A549 (cell line): Measurements from ENCODE around the gene PRKCD.

Experiments
- CBX8 ChIP-seq: fragments of 200-600 bp; sonication (generic); IDR thresholded peaks from 2 replicates; pipeline ENCODE4 v1.6.1; 2016
- CHD2 ChIP-seq: fragments of 150-350 bp; IDR thresholded peaks from 2 replicates; pipeline ENCODE4 v1.6.1; 2014; ENCODE audit warnings: low read length; ENCODE audit not compliant: partially characterized antibody
- CHD4 ChIP-seq: fragments of 200-600 bp; sonication (generic); IDR thresholded peaks from 2 replicates; pipeline ENCODE4 v1.6.1; 2016; ENCODE audit warnings: antibody characterized with exemption, mild to moderate bottlenecking, borderline replicate concordance
- ELK1 ChIP-seq: fragments of 150-350 bp; IDR thresholded peaks from 2 replicates; pipeline ENCODE4 v1.6.1; 2014; ENCODE audit warnings: low read depth, mild to moderate bottlenecking, low read length
- HDAC2 ChIP-seq: fragments of 200-600 bp; sonication (generic); IDR thresholded peaks from 2 replicates; pipeline ENCODE4 v1.6.1; 2016
- JUN ChIP-seq, 2 experiments: fragments of >200 bp; sonication (Bioruptor Twin); formaldehyde crosslinking; IDR thresholded peaks; 2 replicates in 1 of 2; 3 replicates in 1 of 2; pipeline ENCODE4 v1.6.1; 2016 to 2017
- NFE2L2 ChIP-seq: fragments of 150-350 bp; conservative IDR thresholded peaks from 2 replicates; pipeline ENCODE4 v1.6.1; 2014; ENCODE audit warnings: low read length
- NR3C1 ChIP-seq: fragments of >200 bp; sonication (Bioruptor Twin); formaldehyde crosslinking; IDR thresholded peaks from 3 replicates; pipeline ENCODE4 v1.6.1; 2017
- POLR2A ChIP-seq: IDR thresholded peaks from 2 replicates; pipeline ENCODE4 v1.6.1; 2012; ENCODE audit warnings: mild to moderate bottlenecking, low read length
- RCOR1 ChIP-seq: fragments of 150-350 bp; IDR thresholded peaks from 2 replicates; pipeline ENCODE4 v1.6.1; 2014; ENCODE audit warnings: antibody characterized with exemption, low read length, low read depth
- ZC3H11A ChIP-seq: fragments of 450-650 bp; IDR thresholded peaks from 2 replicates; pipeline ENCODE4 v1.6.1; 2014; ENCODE audit warnings: antibody characterized with exemption, mild to moderate bottlenecking
- TF ChIP-seq, protein P1 (sequence below): fragments of >200 bp; sonication (Bioruptor Twin); formaldehyde crosslinking; IDR thresholded peaks from 3 replicates; pipeline ENCODE4 v1.5.1; 2016

GRCh38 chr3:53169832-53170324 is 8.9 kb downstream of the PRKCD start:
- TF ChIP-seq HDAC2 (no peak), ELK1 (no peak), ZC3H11A (no peak), CHD2 (no peak), NFE2L2 (no peak), RCOR1 (no peak), CHD4 (no peak), JUN (IDR thresholded peaks at IDR 0.05) (no peak), POLR2A (no peak), CBX8 (no peak), NR3C1 (no peak)
- TF ChIP-seq, protein P1, sequence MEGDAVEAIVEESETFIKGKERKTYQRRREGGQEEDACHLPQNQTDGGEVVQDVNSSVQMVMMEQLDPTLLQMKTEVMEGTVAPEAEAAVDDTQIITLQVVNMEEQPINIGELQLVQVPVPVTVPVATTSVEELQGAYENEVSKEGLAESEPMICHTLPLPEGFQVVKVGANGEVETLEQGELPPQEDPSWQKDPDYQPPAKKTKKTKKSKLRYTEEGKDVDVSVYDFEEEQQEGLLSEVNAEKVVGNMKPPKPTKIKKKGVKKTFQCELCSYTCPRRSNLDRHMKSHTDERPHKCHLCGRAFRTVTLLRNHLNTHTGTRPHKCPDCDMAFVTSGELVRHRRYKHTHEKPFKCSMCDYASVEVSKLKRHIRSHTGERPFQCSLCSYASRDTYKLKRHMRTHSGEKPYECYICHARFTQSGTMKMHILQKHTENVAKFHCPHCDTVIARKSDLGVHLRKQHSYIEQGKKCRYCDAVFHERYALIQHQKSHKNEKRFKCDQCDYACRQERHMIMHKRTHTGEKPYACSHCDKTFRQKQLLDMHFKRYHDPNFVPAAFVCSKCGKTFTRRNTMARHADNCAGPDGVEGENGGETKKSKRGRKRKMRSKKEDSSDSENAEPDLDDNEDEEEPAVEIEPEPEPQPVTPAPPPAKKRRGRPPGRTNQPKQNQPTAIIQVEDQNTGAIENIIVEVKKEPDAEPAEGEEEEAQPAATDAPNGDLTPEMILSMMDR = no peak
